K562 (cell line): ENCODE data around the gene BCL7C. TPM values are rescaled to one million over a fixed set of nuclear protein-coding genes. Genes with fewer than 3 reads are reported as not detected.

Experiments
- CC2D1A ChIP-seq: fragments of 450-650 bp; IDR thresholded peaks from 2 replicates; pipeline ENCODE4 v1.6.1; 2017; ENCODE audit warnings: mild to moderate bottlenecking
- CREBBP ChIP-seq: IDR thresholded peaks from one replicate; pipeline ENCODE4 v1.6.1; 2012; ENCODE audit warnings: low read depth, mild to moderate bottlenecking, control low read depth, inconsistent platforms, low read length
- EGR1 ChIP-seq: fragments of 450-650 bp; conservative IDR thresholded peaks from 2 replicates; pipeline ENCODE4 v1.6.1; 2017; ENCODE audit warnings: mild to moderate bottlenecking
- FOXA3 ChIP-seq, 2 experiments: fragments of 450-650 bp in 1 of 2; sonication (generic) in 1 of 2; formaldehyde crosslinking; IDR thresholded peaks in 1 of 2; conservative IDR thresholded peaks in 1 of 2; 2 replicates each; pipeline versions ENCODE4 v1.4.0 to v1.8.0; 2020 to 2022; ENCODE audit warnings: mild to moderate bottlenecking in 2 of 2, missing genetic modification reagents in 1 of 2
- FOXP4 ChIP-seq: sonication (generic); formaldehyde crosslinking; IDR thresholded peaks from 2 replicates; pipeline ENCODE4 v1.8.0; 2022; ENCODE audit warnings: mild to moderate bottlenecking, missing genetic modification reagents, borderline replicate concordance
- GABPB1 ChIP-seq: sonication (generic); formaldehyde crosslinking; IDR thresholded peaks from 2 replicates; pipeline ENCODE4 v1.8.0; 2022; ENCODE audit warnings: mild to moderate bottlenecking, missing genetic modification reagents
- GATAD2A ChIP-seq: fragments of 450-650 bp; IDR thresholded peaks from 2 replicates; pipeline ENCODE4 v1.6.1; 2017
- IRF9 ChIP-seq: fragments of 450-650 bp; IDR thresholded peaks from 2 replicates; pipeline ENCODE4 v1.6.1; 2016; ENCODE audit warnings: missing biosample characterization, missing genetic modification characterization
- NFRKB ChIP-seq: fragments of 450-650 bp; IDR thresholded peaks from 2 replicates; pipeline ENCODE4 v1.6.1; 2016; ENCODE audit warnings: low read depth
- NR1H2 ChIP-seq: sonication (generic); formaldehyde crosslinking; IDR thresholded peaks from 2 replicates; pipeline ENCODE4 v1.4.0; 2020; ENCODE audit warnings: mild to moderate bottlenecking, missing genetic modification reagents
- PATZ1 ChIP-seq: fragments of 250-450 bp; sonication (Bioruptor Pico); IDR thresholded peaks from 2 replicates; pipeline ENCODE4 v1.5.0; 2020; ENCODE audit warnings: mild to moderate bottlenecking, borderline replicate concordance
- PHF21A ChIP-seq: fragments of 450-650 bp; IDR thresholded peaks from 2 replicates; pipeline ENCODE4 v1.6.1; 2017; ENCODE audit warnings: low read depth, borderline replicate concordance
- TAF9B ChIP-seq: fragments of 450-650 bp; IDR thresholded peaks from 2 replicates; pipeline ENCODE4 v1.6.1; 2018; ENCODE audit warnings: mild to moderate bottlenecking; ENCODE audit not compliant: partially characterized antibody
- ZNF133 ChIP-seq: fragments of 250-450 bp; sonication (Bioruptor Pico); IDR thresholded peaks from 2 replicates; pipeline ENCODE4 v1.4.0; 2020; ENCODE audit warnings: mild to moderate bottlenecking
- ZNF239 ChIP-seq: fragments of 250-450 bp; sonication (Bioruptor Pico); IDR thresholded peaks from 2 replicates; pipeline ENCODE4 v1.4.0; 2020; ENCODE audit warnings: mild to moderate bottlenecking
- ZNF253 ChIP-seq: fragments of 250-450 bp; sonication (Bioruptor Pico); conservative IDR thresholded peaks from 2 replicates; pipeline ENCODE4 v1.6.1; 2021; ENCODE audit warnings: mild to moderate bottlenecking
- ZNF263 ChIP-seq: sonication (generic); formaldehyde crosslinking; IDR thresholded peaks from 2 replicates; pipeline ENCODE4 v1.8.0; 2022; ENCODE audit warnings: mild to moderate bottlenecking, missing genetic modification reagents, borderline replicate concordance
- ZNF280B ChIP-seq: fragments of 250-450 bp; sonication (Bioruptor Pico); IDR thresholded peaks from 2 replicates; pipeline ENCODE4 v1.5.1; 2021; ENCODE audit warnings: mild to moderate bottlenecking
- ZNF445 ChIP-seq: fragments of 250-450 bp; sonication (Bioruptor Pico); IDR thresholded peaks from 2 replicates; pipeline ENCODE4 v1.4.0; 2020; ENCODE audit warnings: low read depth, mild to moderate bottlenecking, moderate library complexity
- ZNF655 ChIP-seq: fragments of 250-450 bp; sonication (Bioruptor Pico); IDR thresholded peaks from 2 replicates; pipeline ENCODE4 v1.5.0; 2021
- polyA plus RNA-seq, 8 experiments: library from polyadenylated mRNA; depleted of rRNA in 4 of 8; stranded (reverse) in 5 of 8; unstranded in 3 of 8; fragments of >200 nt; fragmentation: Nextera tagmentation in 2 of 8; fragmentation: Illumina TruSeq in 1 of 8; extraction: Ambion mirVana in 2 of 8; extraction: Trizol in 1 of 8; gene quantifications; 2 replicates each; pipeline versions ENCODE4 v1.2.1 to v1.2.3, GENCODE V29; 2011 to 2014; ENCODE audit warnings: inconsistent platforms in 1 of 8, missing spikeins in 1 of 8
- total RNA-seq, 7 experiments: library from RNA; depleted of rRNA in 6 of 7; stranded (reverse); fragments of >200 nt in 6 of 7; fragmentation: Illumina TruSeq in 2 of 7; extraction: Trizol in 2 of 7; gene quantifications; 2 replicates each; pipeline versions ENCODE4 v1.2.1 to v1.2.3, GENCODE V29; 2011 to 2021; ENCODE audit warnings: low replicate concordance in 1 of 7

The BCL7C gene
- total and polyA plus RNA-seq, 9 of the 15 experiments (the other 6 are each of a cell fraction or from before 2014, with no cell fraction given), result 1.7 to 85.8 (median 19.6) TPM

- TF ChIP-seq IRF9 (tag), result no peak
- no peak for TF ChIP-seq GATAD2A
- TF ChIP-seq ZNF133 (CRISPR knock-in tag), result no peak
- no peak for TF ChIP-seq ZNF280B (CRISPR knock-in tag)
- 0 out of 2 replicates have a peak, but pooled peaks have one; percentile 10 for TF ChIP-seq ZNF263
- no peak for TF ChIP-seq PHF21A
- TF ChIP-seq CC2D1A, result no peak
- TF ChIP-seq ZNF445 (CRISPR knock-in tag), result no peak
- TF ChIP-seq FOXA3 (CRISPR knock-in tag; conservative IDR thresholded peaks at IDR 0.05 in 1 of 2, IDR thresholded peaks at IDR 0.05 in 1 of 2), result 0 out of 4 replicates have a peak, but pooled peaks of 1 of the 2 experiments have one; percentile 36
- no peak for TF ChIP-seq FOXP4 (CRISPR knock-in tag)
- no peak for TF ChIP-seq ZNF239 (CRISPR knock-in tag)
- TF ChIP-seq NFRKB, result no peak
- no peak for TF ChIP-seq NR1H2 (CRISPR knock-in tag)
- TF ChIP-seq ZNF253 (CRISPR knock-in tag), result no peak
- TF ChIP-seq PATZ1 (CRISPR knock-in tag), result no peak
- peak; percentile 70 for TF ChIP-seq EGR1
- no peak for TF ChIP-seq ZNF655 (CRISPR knock-in tag)
- TF ChIP-seq CREBBP, result no peak
- TF ChIP-seq TAF9B, result peak; percentile 10
- TF ChIP-seq GABPB1 (CRISPR knock-in tag), result peak; percentile 82
Observed at GRCh38 chr16:30896889-30897733, 3.2 kb upstream of the BCL7C start (continued).
